Upper lobe of left lung (tissue), 6 donors: ENCODE data around the gene NPHS1. TPM values are rescaled to one million over a fixed set of nuclear protein-coding genes. Genes with fewer than 3 reads are reported as not detected.

ENCODE experiments used
- ATAC-seq, 2 donors: fragments of 200-7000 bp; cut with Tn5 transposase; one replicate each; pipeline ENCODE4 v1.9.1; 2022; ENCODE audit warnings: mild to moderate bottlenecking in 2 of 2, moderate library complexity in 2 of 2; ENCODE audit not compliant: low FRiP score in 2 of 2
- DNase-seq, 2 donors: peaks; one replicate each; pipeline ENCODE4 v3.0.0-alpha.2; 2019 to 2020
- H3K27ac ChIP-seq, 4 donors: fragments of 200-600 bp; sonication (generic); one replicate each; pipeline ENCODE4 v1.5.1; 2016 to 2019
- H3K27me3 ChIP-seq, 4 donors: fragments of 200-600 bp; sonication (generic); one replicate each; pipeline ENCODE4 v1.5.1; 2017 to 2019
- H3K36me3 ChIP-seq, 4 donors: fragments of 200-600 bp; sonication (generic); one replicate each; pipeline ENCODE4 v1.5.1; 2016 to 2019
- H3K4me1 ChIP-seq, 4 donors: fragments of 200-600 bp; sonication (generic); one replicate each; pipeline ENCODE4 v1.5.1; 2018 to 2019
- H3K4me3 ChIP-seq, 4 donors: fragments of 200-600 bp; sonication (generic); one replicate each; pipeline ENCODE4 v1.5.1; 2017 to 2019; ENCODE audit warnings: mild to moderate bottlenecking in 2 of 4, moderate library complexity in 1 of 4
- H3K9me3 ChIP-seq, 4 donors: fragments of 200-600 bp; sonication (generic); one replicate each; pipeline ENCODE4 v1.5.1; 2018 to 2019
- EP300 ChIP-seq, 4 donors: sonication (generic); formaldehyde crosslinking; IDR thresholded peaks; one replicate each; pipeline ENCODE4 v1.5.1; 2017; ENCODE audit warnings: antibody characterized with exemption in 4 of 4, control low read depth in 2 of 4
- POLR2A ChIP-seq, 4 donors: fragments of 450-650 bp; IDR thresholded peaks; one replicate each; pipeline ENCODE4 v1.5.1; 2016 to 2017; ENCODE audit warnings: antibody characterized with exemption in 4 of 4, mild to moderate bottlenecking in 2 of 4
- POLR2AphosphoS5 ChIP-seq, 2 donors: sonication (generic); formaldehyde crosslinking; IDR thresholded peaks; one replicate each; pipeline ENCODE4 v1.5.1; 2017; ENCODE audit warnings: antibody characterized with exemption in 2 of 2
- WGBS, 2 donors: methylation state at CpG; one replicate each; pipeline ENCODE4 v1.1.5; 2017 to 2018; 5-methylcytosine and 5-hydroxymethylcytosine counted together
- total RNA-seq, 6 donors: library from RNA; depleted of rRNA in 4 of 6; stranded (reverse); fragments of >200 nt in 4 of 6; gene quantifications; one replicate each; pipeline versions ENCODE4 v1.1.0 to v1.2.1, GENCODE V29; 2016 to 2021
- TF ChIP-seq, protein P1 (sequence below), 6 experiments: fragments of 450-650 bp in 4 of 6; fragments of 200-600 bp in 2 of 6; sonication (generic) in 2 of 6; IDR thresholded peaks; one replicate each; pipeline ENCODE4 v1.5.1; 2016 to 2019; ENCODE audit warnings: antibody characterized with exemption in 6 of 6
- donor health status: DM: no; HTN: no; CAD: no; lungs with moderate emphysema.
- donor health status: DM: no; HTN: yes; CAD: no; lungs with severe emphysema.

The NPHS1 gene
- total RNA-seq, 6 donors from 2014 or later, result not detected

DNA sequence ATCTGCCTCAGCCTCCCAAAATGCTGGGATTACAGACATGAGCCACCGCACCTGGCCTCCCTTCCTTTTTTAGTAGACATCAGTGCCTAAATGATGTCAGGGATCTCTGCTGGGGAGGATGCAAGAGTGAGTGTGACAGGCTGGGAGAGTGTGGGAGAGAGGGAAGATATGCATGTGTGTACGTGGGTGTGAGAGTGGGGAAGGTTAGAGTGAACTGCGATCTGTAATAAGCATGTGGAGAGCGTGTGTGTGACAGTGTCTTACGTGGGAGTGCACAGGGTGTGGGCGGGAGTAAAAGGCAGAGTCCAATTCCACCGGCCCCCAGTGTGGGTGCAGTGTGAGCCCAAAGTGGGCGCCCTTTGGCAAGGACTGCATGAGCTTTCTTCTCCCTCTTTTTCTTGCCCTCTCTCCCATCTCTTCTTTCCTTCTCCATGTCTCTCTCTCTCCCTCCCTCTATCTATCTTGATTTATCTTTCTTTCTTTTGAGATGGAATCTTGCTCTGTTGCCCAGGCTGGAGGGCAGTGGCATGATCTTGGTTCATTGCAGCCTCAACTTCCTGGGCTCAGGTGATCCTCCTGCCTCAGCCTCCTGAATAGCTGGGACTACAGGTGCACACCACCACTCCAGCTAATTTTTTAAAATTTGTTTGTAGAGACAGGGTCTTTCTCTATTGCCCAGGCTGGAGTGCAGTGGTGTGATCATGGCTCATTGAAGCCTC is 893 bp upstream of the NPHS1 start:
- DNase-seq, result no peak
- Histone ChIP-seq H3K27me3 (peaks cover 0 to 32% (median 14%) of the 10 kb centered on the region in 4 donors), H3K27ac (no peak overlapping the region), H3K4me3 (no peak overlapping the region), H3K9me3 (no peaks in the 10 kb centered on the region), H3K4me1 (peaks cover 9 to 15% (median 12%) of the 10 kb centered on the region in 4 donors), H3K36me3 (no peaks in the 10 kb centered on the region)
- TF ChIP-seq, protein P1, sequence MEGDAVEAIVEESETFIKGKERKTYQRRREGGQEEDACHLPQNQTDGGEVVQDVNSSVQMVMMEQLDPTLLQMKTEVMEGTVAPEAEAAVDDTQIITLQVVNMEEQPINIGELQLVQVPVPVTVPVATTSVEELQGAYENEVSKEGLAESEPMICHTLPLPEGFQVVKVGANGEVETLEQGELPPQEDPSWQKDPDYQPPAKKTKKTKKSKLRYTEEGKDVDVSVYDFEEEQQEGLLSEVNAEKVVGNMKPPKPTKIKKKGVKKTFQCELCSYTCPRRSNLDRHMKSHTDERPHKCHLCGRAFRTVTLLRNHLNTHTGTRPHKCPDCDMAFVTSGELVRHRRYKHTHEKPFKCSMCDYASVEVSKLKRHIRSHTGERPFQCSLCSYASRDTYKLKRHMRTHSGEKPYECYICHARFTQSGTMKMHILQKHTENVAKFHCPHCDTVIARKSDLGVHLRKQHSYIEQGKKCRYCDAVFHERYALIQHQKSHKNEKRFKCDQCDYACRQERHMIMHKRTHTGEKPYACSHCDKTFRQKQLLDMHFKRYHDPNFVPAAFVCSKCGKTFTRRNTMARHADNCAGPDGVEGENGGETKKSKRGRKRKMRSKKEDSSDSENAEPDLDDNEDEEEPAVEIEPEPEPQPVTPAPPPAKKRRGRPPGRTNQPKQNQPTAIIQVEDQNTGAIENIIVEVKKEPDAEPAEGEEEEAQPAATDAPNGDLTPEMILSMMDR (IDR thresholded peaks at IDR 0.05), result no peak
- TF ChIP-seq POLR2A (IDR thresholded peaks at IDR 0.05) (no peak), EP300 (IDR thresholded peaks at IDR 0.05) (no peak), POLR2AphosphoS5 (IDR thresholded peaks at IDR 0.05) (no peak)
- WGBS, 2 donors, result 63 to 73% methylated on average over 8 of the region's 8 CpGs
- ATAC-seq, result no peak

DNA sequence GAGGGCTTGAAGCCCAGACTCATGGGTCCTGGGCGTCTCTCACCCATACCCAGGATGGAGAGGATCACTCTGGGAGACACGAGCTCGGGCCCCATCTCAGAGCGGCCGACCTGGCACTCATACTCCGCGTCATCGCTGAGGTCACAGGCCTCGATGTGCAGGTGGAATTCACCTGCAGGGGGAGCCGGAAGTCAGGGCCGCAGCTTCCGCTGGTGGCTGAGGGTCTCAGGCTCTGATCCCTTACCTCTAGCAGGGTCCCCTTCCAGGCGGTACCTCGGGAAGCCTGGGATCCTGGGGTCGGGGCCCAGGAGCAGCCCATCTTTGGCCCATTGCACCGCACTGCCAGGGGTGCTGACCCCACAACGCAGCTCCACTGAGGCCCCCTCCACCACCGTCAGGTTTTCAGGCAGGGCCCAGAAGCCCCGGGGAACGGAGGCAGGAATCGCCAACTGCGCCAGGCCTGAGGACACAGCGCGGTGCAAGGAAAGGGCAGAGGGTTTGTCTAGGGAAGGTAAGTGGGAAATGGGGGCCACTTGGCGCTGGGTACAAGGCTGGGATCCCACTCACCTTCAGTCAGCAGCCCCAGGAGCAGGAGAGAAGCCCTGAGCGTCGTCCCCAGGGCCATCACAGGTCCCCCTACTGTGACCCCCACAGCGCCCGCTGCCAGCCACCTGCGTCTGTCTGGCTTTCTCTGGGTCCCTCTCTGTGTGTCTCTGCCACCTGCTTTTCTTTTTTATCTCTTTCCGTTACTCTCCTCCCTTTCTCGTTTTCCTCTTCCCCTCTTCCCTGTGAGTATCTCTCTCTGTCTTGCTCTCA is 883 bp downstream of the NPHS1 start:
- 50 to 58% methylated on average over 20 to 29 of the region's 32 CpGs for WGBS, 2 donors
- TF ChIP-seq EP300 (IDR thresholded peaks at IDR 0.05) (no peak), POLR2AphosphoS5 (IDR thresholded peaks at IDR 0.05) (no peak), POLR2A (IDR thresholded peaks at IDR 0.05) (no peak)
- TF ChIP-seq, protein P1 (IDR thresholded peaks at IDR 0.05), result no peak
- DNase-seq (no peak), ATAC-seq (no peak)
- Histone ChIP-seq H3K27ac (no peak overlapping the region), H3K4me1 (peaks cover 2 to 7% (median 6%) of the 10 kb centered on the region in 4 donors), H3K4me3 (no peak overlapping the region), H3K27me3 (peaks cover 0 to 28% (median 9%) of the 10 kb centered on the region in 4 donors), H3K9me3 (no peaks in the 10 kb centered on the region), H3K36me3 (no peaks in the 10 kb centered on the region)

DNA sequence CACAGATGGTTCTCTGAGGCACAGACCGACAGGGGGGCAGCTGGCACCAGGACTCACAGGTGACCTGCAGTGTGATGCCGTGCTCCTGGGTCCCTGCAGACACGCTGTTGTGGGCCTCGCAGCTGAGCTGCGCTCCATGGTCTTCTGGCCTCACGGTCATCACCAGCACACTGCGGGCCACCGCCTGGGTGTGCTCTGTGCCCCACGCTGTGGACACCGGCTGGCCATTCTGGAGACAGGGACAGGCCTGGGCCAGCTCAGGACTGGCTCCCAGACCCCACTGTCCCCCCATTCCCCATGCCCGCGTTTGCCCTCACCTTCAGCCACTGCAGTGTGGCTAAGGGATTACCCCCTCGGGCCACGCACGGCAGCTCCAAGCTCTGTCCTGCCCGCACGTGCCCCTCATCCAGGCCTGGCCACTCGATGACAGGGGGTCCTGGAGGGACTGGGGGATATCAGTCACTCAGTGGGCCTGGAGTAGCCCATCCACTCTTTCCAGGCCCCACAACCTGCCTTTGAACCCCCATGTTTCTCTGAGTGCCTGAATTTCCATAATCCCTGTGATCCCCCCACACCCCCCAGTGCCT is 3.3 kb downstream of the NPHS1 start:
- H3K4me1 ChIP-seq, result peaks cover 11 to 17% (median 13%) of the 10 kb centered on the region in 4 donors
- WGBS, 2 donors, result 86% methylated on average over 7 of the region's 18 CpGs; no CpG with 5 or more reads in 1 of the 2 donors
- H3K9me3 ChIP-seq, result no peaks in the 10 kb centered on the region
- no peak overlapping the region for H3K27ac ChIP-seq
- H3K4me3 ChIP-seq, result no peak overlapping the region
- ATAC-seq (no peak), DNase-seq (no peak)
- no peaks in the 10 kb centered on the region for H3K36me3 ChIP-seq
- TF ChIP-seq EP300 (IDR thresholded peaks at IDR 0.05), result no peak
- TF ChIP-seq POLR2A (IDR thresholded peaks at IDR 0.05), result no peak
- no peak for TF ChIP-seq POLR2AphosphoS5 (IDR thresholded peaks at IDR 0.05)
- TF ChIP-seq, protein P1 (IDR thresholded peaks at IDR 0.05), result no peak
- H3K27me3 ChIP-seq, result peaks cover 0 to 30% (median 10%) of the 10 kb centered on the region in 4 donors

DNA sequence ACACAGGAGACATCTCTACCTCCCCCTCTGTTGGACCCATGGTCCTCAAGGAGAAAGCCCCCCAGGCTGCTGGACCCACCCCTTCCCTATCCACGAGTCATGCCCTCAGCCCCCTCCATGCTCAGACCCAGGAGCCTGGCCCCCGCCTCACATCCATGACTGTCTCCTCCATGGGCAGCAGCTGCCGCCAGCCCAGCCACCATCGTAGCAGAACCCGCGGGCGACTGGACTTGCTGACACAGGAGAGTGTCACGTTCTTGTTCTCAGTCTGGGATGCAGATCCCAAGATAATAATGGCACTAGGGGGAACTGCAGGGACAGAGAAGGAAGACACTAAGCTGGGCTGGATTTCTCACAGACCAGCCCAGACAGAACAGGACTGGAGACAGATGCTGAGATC is 3.8 kb downstream of the NPHS1 start:
- 72 to 73% methylated on average over 4 to 6 of the region's 8 CpGs for WGBS, 2 donors
- no peak for ATAC-seq
- H3K4me3 ChIP-seq, result no peak overlapping the region
- no peaks in the 10 kb centered on the region for H3K36me3 ChIP-seq
- no peaks in the 10 kb centered on the region for H3K9me3 ChIP-seq
- no peak for TF ChIP-seq POLR2AphosphoS5 (IDR thresholded peaks at IDR 0.05)
- no peak for TF ChIP-seq POLR2A (IDR thresholded peaks at IDR 0.05)
- TF ChIP-seq, protein P1 (IDR thresholded peaks at IDR 0.05), result no peak
- no peak for TF ChIP-seq EP300 (IDR thresholded peaks at IDR 0.05)
- H3K27ac ChIP-seq, result no peak overlapping the region
- DNase-seq, result no peak
- peaks cover 11 to 21% (median 14%) of the 10 kb centered on the region in 4 donors for H3K4me1 ChIP-seq
- H3K27me3 ChIP-seq, result peaks cover 0 to 33% (median 12%) of the 10 kb centered on the region in 4 donors
